Vagina (tissue), 2 donors: ENCODE data around the gene KLHL2.

ENCODE experiments used
- CTCF ChIP-seq, 3 experiments: fragments of 450-650 bp in 2 of 3; fragments of 200-600 bp in 1 of 3; sonication (generic) in 1 of 3; IDR thresholded peaks; one replicate each; pipeline ENCODE4 v1.5.1; 2017 to 2019; ENCODE audit warnings: antibody characterized with exemption in 3 of 3, mild to moderate bottlenecking in 2 of 3, moderate library complexity in 2 of 3
- POLR2A ChIP-seq, 2 donors: fragments of 450-650 bp; IDR thresholded peaks; one replicate each; pipeline ENCODE4 v1.6.1; 2017; ENCODE audit warnings: antibody characterized with exemption in 2 of 2, mild to moderate bottlenecking in 2 of 2, moderate library complexity in 2 of 2
- POLR2AphosphoS5 ChIP-seq, 2 donors: sonication (generic); formaldehyde crosslinking; IDR thresholded peaks; one replicate each; pipeline ENCODE4 v1.9.0; 2017; ENCODE audit warnings: antibody characterized with exemption in 2 of 2, mild to moderate bottlenecking in 2 of 2, low read depth in 1 of 2; ENCODE audit not compliant: insufficient read depth in 1 of 2

GRCh38 chr4:165360041-165360695 lies 152.8 kb downstream of the KLHL2 start:
- TF ChIP-seq CTCF (IDR thresholded peaks at IDR 0.05) (no peak), POLR2A (IDR thresholded peaks at IDR 0.05) (no peak), POLR2AphosphoS5 (IDR thresholded peaks at IDR 0.05; ENCODE audit: insufficient read depth in 1 of 2, low read depth in 1 of 2) (no peak)
